NCI-H345 (cell line): ENCODE measurements around the gene OVCH2.
"Not testable (repeated sequence)": the region's sequence is repeated elsewhere in the genome, so short reads cannot be mapped to it uniquely, and the experiment has no call there.

Source experiments
- DNase-seq: peaks from one replicate; lab custom pipeline; 2025; lab: John Stamatoyannopoulos, UW

OVCH2 gene

DNA sequence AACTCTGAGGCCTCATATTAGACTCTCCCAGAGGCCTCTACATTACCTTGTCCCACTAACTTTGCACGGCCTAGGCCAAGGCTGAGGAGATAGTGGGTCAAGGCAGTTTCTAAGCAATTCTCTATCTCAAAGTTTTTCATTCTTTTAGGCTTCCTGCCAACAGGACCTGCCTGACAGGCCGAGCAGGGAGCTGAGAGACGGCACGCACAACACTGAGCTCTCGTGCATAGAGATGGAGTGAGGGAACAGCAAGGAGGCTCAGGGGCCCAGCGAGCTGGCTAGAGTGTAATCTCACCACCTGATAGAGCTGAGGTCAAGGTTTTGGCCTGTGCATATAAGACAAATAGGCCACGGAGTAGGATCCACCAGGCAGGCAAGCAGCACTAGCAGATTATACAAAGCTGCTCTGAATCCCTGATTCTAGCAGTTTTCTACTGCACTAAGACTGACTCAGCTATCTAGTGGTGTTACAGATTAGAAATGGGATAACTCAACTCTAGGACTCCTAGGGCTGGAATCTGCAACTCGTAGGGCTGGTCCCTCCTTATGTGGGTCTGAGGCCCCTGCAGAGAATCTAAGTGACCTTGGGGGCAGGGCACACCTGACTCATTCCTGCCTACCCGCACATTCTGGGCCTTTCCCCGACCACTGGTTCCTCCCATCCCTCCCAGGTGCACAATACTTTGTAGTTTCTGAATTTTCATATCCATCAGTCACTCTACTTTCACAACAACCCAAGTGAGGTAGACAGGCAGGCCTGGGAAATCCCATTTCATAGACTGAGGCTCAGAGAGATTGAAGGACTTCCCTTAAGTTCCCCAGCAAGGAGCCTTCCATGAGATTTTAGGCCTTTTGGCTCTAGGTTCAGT, 34.7 kb downstream of the OVCH2 start:
- DNase-seq, result no peak

DNA sequence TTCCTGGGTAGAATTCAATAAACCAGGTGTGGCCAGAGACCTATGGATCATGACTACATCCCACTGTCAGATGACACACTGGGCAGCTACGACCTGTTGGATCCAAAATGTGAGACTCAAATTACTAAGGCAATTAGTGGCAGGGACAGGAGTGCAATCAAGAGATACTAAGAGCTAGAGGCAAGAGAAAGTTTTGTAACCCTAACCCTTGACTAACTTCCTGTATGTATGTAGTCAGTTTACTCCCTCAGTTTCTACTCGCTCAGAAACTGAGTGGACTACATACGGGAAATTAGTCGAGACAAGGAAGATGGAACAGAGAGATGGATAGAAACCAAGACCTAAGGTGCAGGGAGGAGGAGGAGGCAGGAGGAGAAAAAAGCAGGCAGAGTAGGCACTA, 35.6 kb downstream of the OVCH2 start:
- no peak for DNase-seq

- no peak for DNase-seq
Observed at GRCh38 chr11:7668911-7669310, 37.4 kb downstream of the OVCH2 start.

GRCh38 chr11:7668464-7668863, 37.8 kb downstream of the OVCH2 start:
- no peak for DNase-seq

DNA sequence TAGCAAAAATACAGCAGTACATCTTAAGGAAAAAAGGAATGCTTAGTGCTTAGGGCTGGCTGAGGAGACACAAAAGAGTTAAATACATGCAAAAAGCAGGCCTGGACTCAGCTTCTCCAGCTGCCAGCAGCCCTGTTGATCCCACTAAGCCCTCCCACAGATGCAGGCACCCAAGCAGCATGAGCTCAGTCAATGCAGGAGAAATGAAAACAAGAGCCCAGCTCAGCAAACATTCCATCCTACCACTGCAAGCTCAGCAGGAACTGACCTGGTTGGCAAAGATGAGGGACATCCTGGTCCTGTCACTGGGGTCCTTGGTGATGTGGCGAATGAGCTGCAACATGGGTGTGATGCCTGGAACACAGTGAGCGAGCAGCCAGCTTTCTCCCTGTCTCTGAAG, 38.8 kb downstream of the OVCH2 start:
- peak; percentile 26 for DNase-seq

- DNase-seq, result no peak
Observed at GRCh38 chr11:7666292-7666866, 39.9 kb downstream of the OVCH2 start.

- DNase-seq, result peak; percentile 70
Observed at GRCh38 chr11:7665473-7666291, 40.6 kb downstream of the OVCH2 start.

DNA sequence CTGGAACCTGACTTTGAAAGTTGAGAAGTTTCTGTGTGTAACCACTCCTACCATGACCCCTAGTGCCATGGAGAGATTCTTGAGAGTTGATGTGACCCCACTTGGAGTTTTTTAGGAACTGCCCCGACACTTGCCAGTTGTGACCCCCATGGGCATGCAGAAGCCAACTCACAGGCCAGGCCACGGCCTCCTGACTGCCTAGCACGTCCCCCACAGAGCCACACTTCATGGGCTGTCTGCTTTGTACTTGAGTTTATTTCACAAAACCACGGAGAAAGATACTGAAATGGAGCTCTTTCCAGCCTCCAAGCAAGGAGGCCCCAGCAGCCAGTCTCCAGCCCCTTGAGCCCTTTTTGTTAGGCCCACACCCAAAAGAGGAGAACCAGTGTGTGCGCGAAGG, 41.4 kb downstream of the OVCH2 start:
- DNase-seq, result no peak

DNA sequence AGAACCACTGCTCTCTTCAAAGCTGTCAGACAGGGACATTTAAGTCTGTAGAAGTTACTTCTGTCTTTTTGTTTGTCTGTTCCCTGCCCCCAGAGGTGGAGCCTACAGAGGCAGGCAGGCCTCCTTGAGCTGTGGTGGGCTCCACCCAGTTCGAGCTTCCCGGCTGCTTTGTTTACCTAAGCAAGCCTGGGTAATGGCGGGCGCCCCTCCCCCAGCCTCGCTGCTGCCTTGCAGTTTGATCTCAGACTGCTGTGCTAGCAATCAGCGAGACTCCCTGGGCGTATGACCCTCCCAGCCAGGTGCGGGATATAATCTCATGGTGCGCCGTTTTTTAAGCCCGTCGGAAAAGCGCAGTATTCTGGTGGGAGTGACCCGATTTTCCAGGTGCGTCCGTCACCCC, 42.7 kb downstream of the OVCH2 start:
- DNase-seq, result not testable (repeated sequence)

GRCh38 chr11:7657306-7658025, 48.8 kb downstream of the OVCH2 start:
- peak; percentile 53 for DNase-seq

- DNase-seq, result no peak
Observed at GRCh38 chr11:7656704-7657103, 49.6 kb downstream of the OVCH2 start.

GRCh38 chr11:7655253-7656217, 50.7 kb downstream of the OVCH2 start:
- DNase-seq, result no peak

GRCh38 chr11:7654195-7654705, 52.0 kb downstream of the OVCH2 start:
- no peak for DNase-seq

- DNase-seq, result no peak
Observed at GRCh38 chr11:7651700-7652099, 54.6 kb downstream of the OVCH2 start.

DNA sequence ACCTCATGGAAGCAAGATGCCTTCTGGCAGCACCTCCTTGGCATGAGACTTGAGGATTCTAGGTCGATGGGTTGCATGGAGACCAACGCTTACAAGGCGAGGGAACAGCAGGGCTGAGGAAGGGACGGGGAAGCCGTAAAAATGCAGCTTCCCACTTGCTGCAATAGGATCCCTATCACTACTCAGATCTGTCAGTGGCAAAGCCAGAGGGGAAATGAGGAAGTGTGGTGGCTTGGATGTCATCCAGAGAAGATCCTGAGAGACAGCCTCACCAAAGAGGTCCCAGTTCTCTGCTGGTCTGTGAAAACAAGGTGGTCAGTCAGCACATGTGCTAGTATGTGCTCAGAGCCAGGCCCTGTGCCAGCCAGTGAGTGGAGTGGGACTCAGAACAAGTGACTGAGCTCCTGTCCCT, 55.1 kb downstream of the OVCH2 start:
- DNase-seq, result no peak

- DNase-seq, result no peak
Observed at GRCh38 chr11:7648264-7648663, 58.0 kb downstream of the OVCH2 start.

DNA sequence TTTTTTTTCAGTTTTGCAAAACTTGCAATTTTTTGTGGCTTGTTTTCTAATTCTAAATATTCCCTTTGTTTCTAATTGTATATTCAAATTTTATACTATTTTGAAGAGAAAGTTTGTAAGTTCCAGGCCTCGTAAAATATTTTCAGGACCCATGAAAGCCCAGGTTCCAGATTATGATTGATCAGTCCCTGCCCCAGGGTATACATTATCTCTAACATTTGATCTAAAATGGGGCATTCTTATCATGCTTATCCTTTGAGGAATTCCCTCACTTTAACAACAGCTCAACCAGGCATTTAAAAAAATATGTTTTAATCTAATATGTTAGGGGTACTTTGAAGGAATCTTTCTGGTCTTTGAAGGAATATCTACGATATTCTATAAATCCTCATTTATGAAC, 59.4 kb downstream of the OVCH2 start:
- DNase-seq, result no peak

GRCh38 chr11:7645206-7645605, 61.1 kb downstream of the OVCH2 start:
- DNase-seq, result no peak

GRCh38 chr11:7643314-7643713, 63.0 kb downstream of the OVCH2 start:
- no peak for DNase-seq

GRCh38 chr11:7642747-7643146, 63.5 kb downstream of the OVCH2 start:
- DNase-seq, result no peak

DNA sequence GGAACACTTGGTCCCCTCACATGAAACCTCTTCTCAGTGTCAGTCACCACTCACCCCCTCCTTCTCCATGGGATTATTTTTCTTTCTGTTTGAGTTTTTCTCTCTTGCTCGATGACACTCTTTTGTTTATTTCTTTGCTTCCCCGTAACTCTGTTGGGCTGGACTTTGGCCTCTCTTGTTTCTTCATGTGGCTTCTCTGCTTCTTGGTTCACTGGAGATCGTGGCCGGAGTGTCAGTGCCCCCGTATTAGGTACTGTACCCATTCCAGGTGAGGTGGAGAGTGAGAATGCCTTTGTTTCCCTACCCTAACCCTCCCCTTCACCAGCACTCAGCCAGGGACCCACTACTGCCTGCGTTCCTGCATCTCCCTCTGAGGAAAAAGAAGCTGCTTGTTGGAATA, 65.5 kb downstream of the OVCH2 start:
- no peak for DNase-seq
